Left cardiac atrium (tissue), 4 donors: ENCODE measurements around the gene STEAP4. TPM values are rescaled to one million over a fixed set of nuclear protein-coding genes. Genes with fewer than 3 reads are reported as not detected.

ENCODE experiments used
- ATAC-seq, 2 donors: fragments of 200-7000 bp; cut with Tn5 transposase; one replicate each; pipeline ENCODE4 v1.9.1; 2020; ENCODE audit warnings: mild to moderate bottlenecking in 2 of 2, moderate library complexity in 2 of 2
- DNase-seq: peaks from one replicate; pipeline ENCODE4 v3.0.0-alpha.2; 2020
- intact Hi-C, 2 donors: fragments of 100-400 bp; cut with DNase I; formaldehyde crosslinking; loops; one replicate each; pipeline versions ENCODE4 v1.14.1 to v1.15.1; 2022 to 2023
- long read RNA-seq: library from polyadenylated mRNA; unstranded; transcript quantifications from one replicate; pipeline ENCODE4 v2.0.0, GENCODE V29; 2021
- total RNA-seq, 2 donors: library from RNA; stranded (reverse); fragmentation: NEBNext Ultra II Directional; extraction: Animal tissue kit (Norgen Biotek cat#: 25700); gene quantifications; one replicate each; pipeline ENCODE4 v1.2.1, GENCODE V29; 2021
- donor health status: DM: no; HTN: yes; CAD: no.
- donor health status: DM: no; HTN: yes; CAD: no; lungs with severe emphysema.
- donor health status: DM: yes; HTN: yes; CAD: no.
- donor health status: Dilated cardiomyopathy.

The STEAP4 gene
- 100 to 1,000 TPM in 1 of 2 donors, 10 to 100 TPM in 1; 53.3 to 105 TPM for total RNA-seq
- long read RNA-seq, full-length matches to known transcripts: 40 of 68 reads
- long read RNA-seq, partial matches to known transcripts: 3 of 68 reads
- long read RNA-seq, other reads (novel, unspliced or antisense): 25 of 68 reads

DNA sequence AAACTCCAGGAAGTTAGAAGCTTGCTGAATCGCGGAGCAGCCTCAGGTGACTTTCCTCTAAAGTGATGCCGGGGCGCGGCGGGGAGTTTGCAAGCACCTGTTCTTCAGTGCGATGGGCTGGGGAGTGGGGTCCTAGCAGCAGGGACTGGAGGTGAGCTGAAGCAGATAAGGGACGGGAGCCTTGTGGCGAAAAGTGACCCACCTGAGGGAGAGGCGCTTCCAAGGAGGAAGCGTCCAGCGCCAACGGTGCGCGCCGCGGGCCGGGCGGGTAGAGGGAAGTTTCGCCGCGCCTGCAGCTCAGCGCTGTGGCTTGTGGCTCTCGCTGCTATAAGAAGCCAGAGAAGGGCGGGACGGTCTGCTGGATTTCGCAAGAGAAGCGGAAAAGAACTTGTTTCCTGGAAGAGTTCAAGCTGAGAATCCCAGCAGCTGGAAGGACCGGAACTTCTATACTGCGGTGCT is at the start of gene STEAP4:
Gene STEAP4 (minus strand): TSS at position 305 of the 459 bp plus-strand sequence. CDS start 22,625 bp downstream, outside the sequence.
- ATAC-seq (peak; percentile 88 to 92), DNase-seq (peak; percentile 85)
- intact Hi-C loops: no loop called here

GRCh38 chr7:88355011-88355410 is 48.3 kb upstream of the STEAP4 start:
- no peak for DNase-seq
- ATAC-seq: no peak
- intact Hi-C loops: loop anchor here (5.0 to 10.0 kb wide), 2 partner anchors 113 to 1270 kb away; no protein-coding TSS in a partner anchor

DNA sequence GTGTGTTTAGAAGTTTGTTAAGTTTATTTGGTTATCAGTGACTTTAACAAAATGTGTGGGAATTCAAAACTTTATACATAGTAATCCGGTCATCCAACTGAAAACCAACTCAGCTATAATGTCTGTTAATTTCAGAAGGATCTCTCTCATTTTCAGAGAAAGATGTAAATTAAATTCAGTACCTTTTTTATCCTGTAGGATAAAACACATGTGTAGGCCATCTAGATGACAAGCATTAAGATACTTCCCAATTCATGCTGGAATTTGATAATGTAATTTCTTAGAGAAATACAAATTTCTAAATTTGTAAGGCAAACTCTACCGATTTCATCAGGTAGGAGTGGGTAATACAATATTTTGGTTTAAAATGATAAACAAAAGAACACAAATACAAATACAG is 43.4 kb upstream of the STEAP4 start:
- ATAC-seq (no peak), DNase-seq (no peak)
- intact Hi-C loops: loop anchor here in 1 of 2 donors (10.0 kb wide), 1 partner anchor 1275 kb away; no protein-coding TSS in a partner anchor

DNA sequence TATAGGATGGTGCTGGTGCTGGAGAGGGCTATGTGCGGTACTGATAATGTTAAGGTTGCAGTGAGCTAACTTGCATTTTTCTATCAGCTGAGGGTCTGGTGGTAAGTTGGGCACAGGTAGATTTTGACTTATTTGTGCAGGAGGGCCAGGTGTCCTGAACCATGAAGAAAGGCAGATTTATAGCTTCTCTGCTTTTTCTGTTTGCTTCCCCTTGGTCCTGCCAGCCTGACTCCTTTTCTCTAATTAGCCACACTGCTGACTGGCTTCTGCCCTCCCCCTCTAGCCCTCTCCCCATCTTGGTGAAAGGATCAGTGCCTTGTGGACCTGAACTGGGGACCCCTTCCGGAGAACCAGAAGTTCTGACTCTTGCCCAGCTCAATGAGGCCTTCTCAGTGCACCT is 40.8 kb upstream of the STEAP4 start:
- intact Hi-C loops: no loop called here
- ATAC-seq: no peak
- DNase-seq: no peak

GRCh38 chr7:88347090-88347489 is 40.4 kb upstream of the STEAP4 start:
- intact Hi-C loops: no loop called here
- ATAC-seq: no peak
- no peak for DNase-seq

DNA sequence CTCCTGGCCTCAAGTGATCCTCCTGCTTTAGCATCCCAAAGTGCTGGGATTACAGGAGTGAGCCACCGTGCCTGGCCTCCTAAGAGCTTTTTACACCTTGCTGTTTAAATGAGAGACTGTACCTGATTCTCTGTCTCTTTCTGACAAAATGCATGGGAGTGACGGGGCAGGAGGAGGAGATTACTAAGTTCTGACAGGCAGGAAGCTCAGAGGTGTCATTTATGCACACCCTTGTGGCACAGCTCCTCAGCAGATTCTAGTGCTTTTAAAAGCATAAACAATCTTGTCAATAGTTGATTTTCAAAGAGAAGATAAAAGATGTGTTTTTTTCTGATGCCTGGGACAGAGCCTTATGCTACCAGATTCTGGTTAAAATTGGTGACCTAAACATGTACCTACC is 39.7 kb upstream of the STEAP4 start:
- no peak for ATAC-seq
- no peak for DNase-seq
- intact Hi-C loops: no loop called here

DNA sequence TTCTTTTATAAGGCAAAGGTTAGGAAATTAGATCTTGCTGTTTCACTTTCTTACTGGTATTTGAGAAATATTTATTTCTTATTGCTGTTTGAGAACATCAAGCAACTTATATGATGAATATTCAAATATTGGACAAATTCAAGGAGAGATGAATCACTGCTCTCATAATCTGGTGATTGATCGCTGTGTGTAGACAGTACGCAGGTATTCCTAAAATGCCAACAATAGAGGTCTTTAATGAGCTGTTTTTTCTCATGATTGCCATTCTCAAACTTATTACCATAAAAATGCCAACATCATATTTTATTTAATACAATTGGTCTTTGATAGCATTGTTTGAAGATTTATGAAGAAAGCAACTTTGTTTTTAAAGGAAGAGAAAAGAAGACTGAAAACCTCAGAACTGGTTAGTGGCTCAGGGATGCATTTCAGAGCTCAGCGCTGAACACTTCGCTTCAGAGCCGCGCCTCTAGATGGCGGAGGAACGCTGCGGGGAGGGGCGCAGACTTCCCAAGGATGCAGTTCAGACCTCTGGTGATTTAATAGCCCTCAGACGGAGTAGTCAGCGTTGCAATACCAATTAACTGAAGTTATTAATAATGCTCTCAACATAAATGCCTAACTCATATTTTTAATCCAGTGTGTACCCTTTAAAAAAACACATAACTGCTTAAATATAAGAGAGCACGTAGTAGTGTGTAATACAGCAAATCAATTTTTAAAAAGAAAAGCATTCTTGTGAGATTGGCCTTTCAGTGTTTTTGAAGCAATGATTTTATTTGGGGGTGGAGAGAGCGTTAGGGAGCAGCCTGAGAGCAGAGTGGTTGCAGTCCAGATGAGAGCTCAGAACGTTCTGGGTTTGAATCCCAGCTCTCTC is 38.5 kb upstream of the STEAP4 start:
- ATAC-seq (peak; percentile 82 to 89), DNase-seq (peak; percentile 61)
- intact Hi-C loops: no loop called here

GRCh38 chr7:88344271-88344670 is 37.6 kb upstream of the STEAP4 start:
- DNase-seq (no peak), ATAC-seq (no peak)
- intact Hi-C loops: no loop called here

DNA sequence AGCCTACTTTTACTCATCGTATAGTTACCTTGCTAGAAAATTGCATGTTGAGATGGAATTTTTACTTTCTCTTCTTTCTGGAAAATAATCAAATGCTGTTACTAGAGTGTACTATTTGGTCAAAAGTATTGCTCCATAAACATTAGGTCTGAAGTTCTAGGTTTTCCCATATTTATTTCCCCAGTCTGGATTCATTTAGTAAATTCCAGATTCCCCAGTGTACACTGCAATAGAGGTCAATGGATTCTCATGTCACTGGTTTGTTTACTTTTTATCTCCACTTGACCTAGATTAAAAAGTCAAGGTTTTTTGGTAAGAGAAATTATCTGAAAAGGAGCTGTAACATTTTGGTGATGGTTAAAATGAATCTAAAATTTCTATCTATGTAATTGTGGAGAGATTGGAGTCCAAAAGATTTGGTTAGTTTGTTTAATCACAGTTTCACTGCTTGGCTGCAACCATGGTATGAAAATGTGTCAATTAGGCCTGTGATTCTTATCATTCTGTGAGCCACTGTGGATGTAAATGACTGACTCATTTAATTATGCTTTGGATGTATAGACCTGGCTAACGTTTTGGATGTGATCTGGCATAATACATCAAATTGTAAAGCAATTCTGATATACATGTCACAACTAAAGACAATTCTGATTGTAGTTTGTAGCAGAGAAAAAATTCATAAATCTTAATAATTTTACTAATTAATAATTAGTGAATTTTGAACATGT is 32.7 kb upstream of the STEAP4 start:
- intact Hi-C loops: no loop called here
- peak in 1 of 2 donors; percentile 32 for ATAC-seq
- DNase-seq: no peak

DNA sequence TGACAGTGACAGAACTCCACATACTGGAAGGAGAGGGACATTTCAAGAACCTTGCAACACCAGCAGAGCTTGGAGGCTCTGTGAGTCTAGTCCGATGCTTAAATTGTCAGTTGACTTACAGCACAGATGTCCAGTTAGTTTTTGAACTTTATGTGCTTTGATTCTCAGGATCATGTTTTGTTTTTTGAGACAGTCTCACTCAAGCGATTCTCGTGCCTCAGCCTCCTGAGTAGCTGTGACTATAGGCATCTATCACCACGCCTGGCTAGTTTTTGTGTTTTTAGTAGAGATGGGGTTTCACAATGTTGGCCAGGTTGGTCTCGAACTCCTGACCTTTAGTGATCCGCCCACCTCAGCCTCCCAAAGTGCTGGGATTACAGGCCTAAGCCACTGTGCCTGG is 31.8 kb upstream of the STEAP4 start:
- intact Hi-C loops: no loop called here
- ATAC-seq: no peak
- DNase-seq: no peak

GRCh38 chr7:88337572-88337971 is 30.9 kb upstream of the STEAP4 start:
- ATAC-seq (peak in 1 of 2 donors; percentile 40), DNase-seq (no peak)
- intact Hi-C loops: no loop called here

DNA sequence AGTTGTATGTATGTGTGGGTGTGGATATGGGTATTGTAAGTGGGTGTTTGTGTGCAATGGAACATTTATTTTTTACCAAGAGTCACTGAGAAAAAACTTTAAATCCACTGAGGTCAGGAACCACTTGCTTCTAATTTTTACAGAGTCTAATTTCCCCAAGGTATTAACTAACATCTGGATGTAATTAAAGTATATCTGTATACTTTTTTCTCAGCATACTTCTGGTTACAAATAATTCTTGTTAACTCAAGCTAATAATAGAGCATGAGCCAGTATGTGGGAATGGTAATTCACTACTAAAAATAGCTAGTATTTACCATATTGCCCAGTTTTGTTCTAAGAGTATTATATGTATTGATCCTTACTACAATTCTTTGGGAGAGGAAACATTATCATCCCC is 24.6 kb upstream of the STEAP4 start:
- intact Hi-C loops: no loop called here
- ATAC-seq: no peak
- DNase-seq: no peak

- DNase-seq: no peak
- ATAC-seq: peak; percentile 8 to 42
- intact Hi-C loops: no loop called here
Observed at GRCh38 chr7:88329532-88330463, 23.1 kb upstream of the STEAP4 start.

- intact Hi-C loops: no loop called here
- ATAC-seq (no peak), DNase-seq (no peak)
Observed at GRCh38 chr7:88328787-88329186, 22.1 kb upstream of the STEAP4 start.

GRCh38 chr7:88324699-88325098 is 18.0 kb upstream of the STEAP4 start:
- DNase-seq: no peak
- ATAC-seq: no peak
- intact Hi-C loops: no loop called here

DNA sequence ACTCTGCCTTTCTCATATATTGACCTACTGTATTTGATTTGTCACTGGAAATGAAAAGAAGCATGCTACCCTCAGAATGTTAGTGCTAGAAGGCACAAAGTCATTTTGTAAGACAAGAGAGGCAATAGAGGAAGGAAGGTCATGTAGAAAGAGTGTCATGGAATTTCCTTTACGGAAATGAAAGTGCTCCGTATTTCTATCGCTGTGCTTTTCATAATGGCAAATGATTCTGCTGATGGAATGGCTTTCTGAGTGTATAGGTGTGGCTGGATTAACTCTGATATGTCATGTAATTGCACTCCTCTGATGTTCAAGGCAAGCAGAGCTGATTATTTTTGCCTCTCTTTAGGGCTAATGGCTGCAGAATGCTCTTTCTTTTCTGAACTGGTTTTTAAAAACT is 15.5 kb upstream of the STEAP4 start:
- DNase-seq (no peak), ATAC-seq (peak in 1 of 2 donors; percentile 19)
- intact Hi-C loops: no loop called here

GRCh38 chr7:88321694-88322093 is 15.0 kb upstream of the STEAP4 start:
- ATAC-seq: no peak
- DNase-seq: no peak
- intact Hi-C loops: no loop called here

DNA sequence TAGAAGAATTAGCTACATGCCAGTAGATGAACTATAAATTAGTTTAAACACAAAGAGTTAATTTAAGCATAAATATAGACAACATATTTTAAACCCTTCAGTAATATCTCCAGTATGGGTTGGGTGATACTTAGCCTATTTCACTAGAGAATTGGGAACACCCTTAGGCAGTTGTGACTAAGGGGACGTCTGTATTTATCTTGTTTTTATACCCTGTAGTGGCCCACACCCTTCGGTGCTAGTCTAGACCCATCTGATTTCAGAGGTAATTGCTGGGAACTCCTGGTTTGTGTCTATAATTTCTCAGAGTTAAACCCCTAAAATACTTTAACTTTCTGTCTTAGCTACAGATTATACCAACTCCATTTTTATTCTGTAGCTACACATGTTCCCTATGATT is 11.5 kb upstream of the STEAP4 start:
- DNase-seq (no peak), ATAC-seq (no peak)
- intact Hi-C loops: no loop called here

- intact Hi-C loops: no loop called here
- ATAC-seq: no peak
- no peak for DNase-seq
Observed at GRCh38 chr7:88317422-88317821, 10.7 kb upstream of the STEAP4 start.
